ENCODE results near the gene ARID1B. TPM values are rescaled to one million over a fixed set of nuclear protein-coding genes. Genes with fewer than 3 reads are reported as not detected.

The ARID1B gene
- total and polyA plus RNA-seq, 10 of the 15 experiments (the other 5 are each of a cell fraction or from before 2014, with no cell fraction given) = 24.7 to 133 (median 54.6) TPM

- BruUV-seq (replicated peaks) = no TSS peak
- DNase-seq (ENCODE audit: low read depth, low spot score) (no peak), FAIRE-seq (peak; percentile 38), ATAC-seq (peak; percentile 66)
- H3K9me3 ChIP-seq (replicated peaks; ENCODE audit: control insufficient read depth, insufficient read depth, low read length) = no peaks in the 10 kb centered on the region
- H2AFZ ChIP-seq (ENCODE audit: control insufficient read depth, low read depth, low read length) = no peak overlapping the region
- 75% methylated on average over 7 of the region's 7 CpGs for WGBS (ENCODE audit: insufficient coverage, insufficient replicate concordance, low lambda C conversion rate, missing lambda C conversion rate)
- no peak overlapping the region for H3K4me2 ChIP-seq (ENCODE audit: control insufficient read depth, insufficient read depth)
- ChIA-PET CTCF (interaction anchor here (0.5 to 2.6 kb wide), 25 partner anchors 7 to 296 kb away, joined by 3 to 15 read pairs (median 4); no protein-coding TSS in a partner anchor), POLR2A (interaction anchor here (0.5 to 1.3 kb wide), 7 partner anchors 9 to 242 kb away, joined by 3 to 5 read pairs (median 3); no protein-coding TSS in a partner anchor), RAD21 (ENCODE audit: unreplicated experiment) (interaction anchor here (0.7 to 3.2 kb wide), 28 partner anchors 18 to 369 kb away, joined by 3 to 15 read pairs (median 4); partner anchors contain the start of gene ARID1B), SMC1A (ENCODE audit: uncharacterized antibody, unreplicated experiment) (interaction anchor here (0.7 to 6.2 kb wide), 33 partner anchors 7 to 1635 kb away, joined by 3 to 42 read pairs (median 4); partner anchors contain the start of gene ARID1B)
- no peak overlapping the region for H3K9ac ChIP-seq (ENCODE audit: control insufficient read depth, insufficient read depth, low read length)
- no peaks in the 10 kb centered on the region for H3K27me3 ChIP-seq (replicated peaks in 1 of 2; ENCODE audit: control insufficient read depth in 2 of 2, insufficient read depth in 2 of 2, low read length in 1 of 2)
- no peak overlapping the region for H3K4me3 ChIP-seq
- peaks cover 57% of the 10 kb centered on the region for H3K79me2 ChIP-seq (ENCODE audit: control insufficient read depth, insufficient read depth, low read length)
- no peak overlapping the region for H3K27ac ChIP-seq (ENCODE audit: control insufficient read depth, insufficient read depth)
- no peaks in the 10 kb centered on the region for H3K4me1 ChIP-seq (ENCODE audit: control insufficient read depth, insufficient read depth, low read length)
- H4K20me1 ChIP-seq (ENCODE audit: control insufficient read depth, insufficient read depth) = no peaks in the 10 kb centered on the region; the same call in 1 of the 2 replicates
- H3K36me3 ChIP-seq (ENCODE audit: control insufficient read depth in 2 of 2, insufficient read depth in 2 of 2, low read length in 1 of 2) = 0 out of 4 replicates have a peak, but pooled peaks cover 0 to 3% of the 10 kb centered on the region in 2 experiments
- intact Hi-C loops (cut with micrococcal nuclease; ENCODE audit: unreplicated experiment) (no loop called here), in situ Hi-C loops (cut with MboI) (no loop called here)
- TF ChIP-seq PAX5 (IDR thresholded peaks at IDR 0.05; ENCODE audit: borderline replicate concordance, low read depth, low read length) (no peak), BHLHE40 (IDR thresholded peaks at IDR 0.05; ENCODE audit: borderline replicate concordance in 1 of 2, low read depth in 2 of 2, low read length in 1 of 2) (peak in 1 of 2 experiments; percentile 63; a peak in 1 of 4 replicates), CEBPB (IDR thresholded peaks at IDR 0.05; ENCODE audit: borderline replicate concordance in 1 of 2, low read depth in 2 of 2, low read length in 2 of 2) (no peak), IKZF1 (conservative IDR thresholded peaks at IDR 0.05) (no peak), E2F8 (IDR thresholded peaks at IDR 0.05; ENCODE audit: low read depth, partially characterized antibody) (no peak), RAD21 (IDR thresholded peaks at IDR 0.05; ENCODE audit: insufficient read depth, low read depth, low read length) (peak; percentile 23; the same call in 1 of the 2 replicates), ZBTB33 (IDR thresholded peaks at IDR 0.05) (no peak), BCLAF1 (IDR thresholded peaks at IDR 0.05) (no peak), HCFC1 (IDR thresholded peaks at IDR 0.05; ENCODE audit: low read length) (no peak), YBX1 (IDR thresholded peaks at IDR 0.05) (no peak), CTCF (IDR thresholded peaks at IDR 0.05 in 2 of 3, conservative IDR thresholded peaks at IDR 0.05 in 1 of 3; ENCODE audit: control insufficient read depth in 2 of 3, extremely low read depth in 1 of 3, insufficient read depth in 1 of 3, low read depth in 3 of 3, low read length in 3 of 3) (peak in 2 of 3 experiments; percentile 3 to 36; a peak in 4 of 6 replicates)
Observed at GRCh38 chr6:156933201-156934068, 156.3 kb downstream of the ARID1B start.

Data from GM12878 (cell line).